Embryonic facial prominence (tissue), 1 donor: ENCODE results near the gene ACAA1.

Experiments
- DNase-seq: peaks from one replicate; pipeline ENCODE4 v3.0.0-alpha.2; 2016; ENCODE audit errors: extremely low spot score

ACAA1 gene

DNA sequence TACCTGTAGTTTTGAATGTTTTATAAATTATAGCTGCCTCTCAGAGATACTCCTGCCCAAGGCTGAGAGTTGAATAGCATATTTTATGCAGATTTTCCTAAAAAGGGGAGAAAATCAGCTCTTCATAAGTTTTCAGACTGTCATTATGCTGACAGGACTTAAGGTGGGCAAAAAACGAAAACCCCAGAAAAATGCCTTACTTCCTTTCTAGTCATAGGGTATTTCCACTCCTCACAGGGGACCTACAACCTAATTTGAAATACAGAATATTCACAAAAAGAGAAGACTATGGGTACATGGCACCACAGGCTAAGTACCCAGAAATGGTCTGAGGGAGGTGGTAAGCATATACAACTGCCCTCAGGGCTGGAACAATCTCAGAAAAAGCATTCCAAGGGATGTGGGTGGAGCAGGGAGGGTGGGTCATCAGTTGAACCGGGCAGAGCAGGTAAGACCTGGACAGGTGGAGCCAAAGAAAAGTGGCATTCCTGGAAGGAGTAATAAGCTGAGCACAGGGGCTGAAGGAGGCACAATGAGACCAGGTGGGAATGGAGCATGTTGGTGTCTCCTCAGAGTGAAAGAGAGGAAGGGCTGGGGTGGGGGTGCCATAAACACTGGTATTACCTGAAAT, 17.8 kb upstream of the ACAA1 start:
- DNase-seq: no peak

GRCh38 chr3:38154033-38154494, 17.1 kb upstream of the ACAA1 start:
- DNase-seq: no peak

- no peak for DNase-seq
Observed at GRCh38 chr3:38153221-38153620, 16.3 kb upstream of the ACAA1 start.

GRCh38 chr3:38152609-38153008, 15.7 kb upstream of the ACAA1 start:
- DNase-seq: no peak

GRCh38 chr3:38151667-38152265, 14.8 kb upstream of the ACAA1 start:
- DNase-seq: no peak

GRCh38 chr3:38150780-38151528, 14.0 kb upstream of the ACAA1 start:
- no peak for DNase-seq

DNA sequence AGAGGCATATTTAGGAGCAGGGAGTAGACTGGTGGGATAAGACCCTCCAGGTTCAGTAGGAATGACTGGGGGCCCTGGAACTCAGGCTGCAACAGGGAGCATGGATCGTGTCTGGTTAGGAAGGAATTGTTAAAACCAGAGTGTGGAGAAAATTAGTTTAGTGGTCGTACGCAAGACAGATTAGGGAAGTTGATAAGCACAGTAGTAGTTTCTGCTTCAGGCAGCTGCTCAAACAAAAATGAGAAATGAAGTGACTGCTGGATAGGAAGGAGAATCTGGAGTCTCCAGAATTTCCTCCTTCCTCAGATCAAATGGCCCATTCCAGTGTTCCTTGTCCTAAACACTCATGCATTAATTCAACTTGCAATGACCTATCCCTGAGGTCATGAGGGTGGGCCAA, 12.8 kb upstream of the ACAA1 start:
- no peak for DNase-seq

- DNase-seq: no peak
Observed at GRCh38 chr3:38148311-38148882, 11.5 kb upstream of the ACAA1 start.

GRCh38 chr3:38147421-38147820, 10.5 kb upstream of the ACAA1 start:
- no peak for DNase-seq

GRCh38 chr3:38146504-38146903, 9.6 kb upstream of the ACAA1 start:
- DNase-seq: no peak

DNA sequence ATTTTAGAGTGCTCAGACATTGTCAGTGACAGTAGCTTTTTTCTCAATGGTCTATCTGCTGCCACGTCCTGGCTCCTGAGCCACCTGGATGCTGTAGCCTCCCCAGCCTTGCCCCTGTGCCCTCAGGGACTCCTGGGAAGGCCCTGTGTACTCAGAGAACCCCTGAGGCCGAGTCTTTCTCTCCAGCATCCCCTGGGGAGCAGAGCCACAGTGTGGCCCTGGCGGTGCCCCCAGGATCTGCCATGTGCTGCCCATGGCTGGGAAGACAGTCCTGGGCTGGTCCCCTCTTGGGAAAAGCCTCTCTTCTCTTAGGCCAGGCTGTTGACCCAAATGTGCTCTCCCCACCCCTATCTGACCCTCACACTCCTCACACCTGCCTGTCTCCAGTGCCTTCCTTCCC, 6.6 kb upstream of the ACAA1 start:
- no peak for DNase-seq

GRCh38 chr3:38142959-38143358, 6.0 kb upstream of the ACAA1 start:
- DNase-seq: no peak

DNA sequence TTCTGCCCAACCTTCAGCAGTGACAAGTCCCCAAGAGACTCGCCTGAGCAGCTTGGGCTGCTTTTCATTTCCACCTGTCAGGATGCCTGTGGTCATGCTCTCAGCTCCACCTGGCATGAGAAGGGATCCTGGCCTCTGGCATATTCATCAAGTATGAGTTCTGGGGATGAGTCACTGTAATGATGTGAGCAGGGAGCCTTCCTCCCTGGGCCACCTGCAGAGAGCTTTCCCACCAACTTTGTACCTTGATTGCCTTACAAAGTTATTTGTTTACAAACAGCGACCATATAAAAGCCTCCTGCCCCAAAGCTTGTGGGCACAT, 5.0 kb upstream of the ACAA1 start:
- DNase-seq: no peak

- no peak for DNase-seq
Observed at GRCh38 chr3:38141173-38141951, 4.4 kb upstream of the ACAA1 start.

DNA sequence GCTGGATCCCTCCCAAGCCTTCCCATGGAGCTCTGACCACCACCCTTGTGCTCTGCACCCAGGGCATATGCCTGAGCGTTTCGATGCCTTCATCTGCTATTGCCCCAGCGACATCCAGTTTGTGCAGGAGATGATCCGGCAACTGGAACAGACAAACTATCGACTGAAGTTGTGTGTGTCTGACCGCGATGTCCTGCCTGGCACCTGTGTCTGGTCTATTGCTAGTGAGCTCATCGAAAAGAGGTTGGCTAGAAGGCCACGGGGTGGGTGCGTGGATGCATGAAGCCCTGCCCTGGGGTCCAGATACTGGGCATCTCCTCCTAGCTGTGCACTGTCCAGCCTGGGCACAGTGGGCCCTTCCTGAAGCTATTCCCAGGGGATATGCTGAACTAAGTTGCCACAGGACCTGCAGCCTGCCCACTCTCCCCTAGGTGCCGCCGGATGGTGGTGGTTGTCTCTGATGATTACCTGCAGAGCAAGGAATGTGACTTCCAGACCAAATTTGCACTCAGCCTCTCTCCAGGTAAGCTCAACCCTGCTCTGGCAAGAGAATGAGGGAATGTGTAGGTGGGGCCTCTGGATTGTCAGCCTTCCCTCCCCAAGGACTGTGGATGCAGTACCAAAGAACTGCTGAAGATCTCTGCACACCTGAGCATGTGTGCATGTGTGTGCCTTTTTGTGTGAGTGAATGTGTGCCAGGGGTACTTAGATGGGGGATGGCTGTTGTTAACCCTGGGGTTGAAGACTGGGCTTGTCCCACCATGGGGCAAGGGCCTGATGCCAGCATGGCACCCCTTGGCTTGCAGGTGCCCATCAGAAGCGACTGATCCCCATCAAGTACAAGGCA, 3.6 kb upstream of the ACAA1 start:
- DNase-seq: no peak

DNA sequence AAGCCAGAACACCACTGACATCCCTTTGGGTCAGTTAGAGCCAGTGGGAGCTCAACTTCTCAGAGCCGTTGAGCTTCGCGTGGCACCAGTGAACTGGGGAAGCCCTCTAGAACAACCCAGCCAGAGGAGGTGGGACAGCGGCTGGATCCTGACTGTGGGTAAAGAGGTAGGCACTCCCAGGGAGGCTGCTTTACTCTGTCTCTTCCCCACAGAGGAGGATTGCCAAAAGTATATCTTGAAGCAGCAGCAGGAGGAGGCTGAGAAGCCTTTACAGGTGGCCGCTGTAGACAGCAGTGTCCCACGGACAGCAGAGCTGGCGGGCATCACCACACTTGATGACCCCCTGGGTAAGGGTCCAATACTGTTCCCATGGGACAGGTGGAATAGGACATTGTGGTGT, 2.7 kb upstream of the ACAA1 start:
- no peak for DNase-seq

DNA sequence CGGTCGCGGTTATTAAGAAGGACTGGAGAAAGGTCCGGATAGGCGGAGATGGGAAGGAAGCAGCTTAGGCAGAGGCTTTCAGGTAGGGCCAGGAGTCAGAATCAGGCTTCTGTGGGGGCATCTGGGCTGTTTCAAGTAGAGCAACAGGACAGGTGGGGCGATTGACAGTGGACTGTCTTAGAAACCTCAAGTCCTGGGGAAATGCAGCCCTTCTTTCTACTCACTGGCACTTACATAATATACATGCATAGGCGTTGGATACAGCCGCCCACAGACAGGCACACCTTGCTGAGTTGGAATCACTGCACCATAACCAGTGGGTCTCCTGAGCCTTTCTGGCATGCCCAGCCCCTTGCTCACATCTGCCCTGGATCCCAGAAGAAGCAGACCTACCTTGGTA, 2.3 kb upstream of the ACAA1 start:
- no peak for DNase-seq

GRCh38 chr3:38138349-38139190, 1.6 kb upstream of the ACAA1 start, which contains the start of gene MYD88:
Gene MYD88, plus strand, starts transcription at chr3:38138661. Its CDS starts 40 bp downstream, at chr3:38138701.
- no peak for DNase-seq

- DNase-seq: peak; percentile 42
Observed at GRCh38 chr3:38137615-38138348, 855 bp upstream of the ACAA1 start.
